Measurements from ENCODE around the gene CDH4. TPM values are rescaled to one million over a fixed set of nuclear protein-coding genes. Genes with fewer than 3 reads are reported as not detected.

Gene CDH4
- total RNA-seq, 4 donors from 2014 or later = 0.13 to 0.38 (median 0.21) TPM; not detected in 1

DNA sequence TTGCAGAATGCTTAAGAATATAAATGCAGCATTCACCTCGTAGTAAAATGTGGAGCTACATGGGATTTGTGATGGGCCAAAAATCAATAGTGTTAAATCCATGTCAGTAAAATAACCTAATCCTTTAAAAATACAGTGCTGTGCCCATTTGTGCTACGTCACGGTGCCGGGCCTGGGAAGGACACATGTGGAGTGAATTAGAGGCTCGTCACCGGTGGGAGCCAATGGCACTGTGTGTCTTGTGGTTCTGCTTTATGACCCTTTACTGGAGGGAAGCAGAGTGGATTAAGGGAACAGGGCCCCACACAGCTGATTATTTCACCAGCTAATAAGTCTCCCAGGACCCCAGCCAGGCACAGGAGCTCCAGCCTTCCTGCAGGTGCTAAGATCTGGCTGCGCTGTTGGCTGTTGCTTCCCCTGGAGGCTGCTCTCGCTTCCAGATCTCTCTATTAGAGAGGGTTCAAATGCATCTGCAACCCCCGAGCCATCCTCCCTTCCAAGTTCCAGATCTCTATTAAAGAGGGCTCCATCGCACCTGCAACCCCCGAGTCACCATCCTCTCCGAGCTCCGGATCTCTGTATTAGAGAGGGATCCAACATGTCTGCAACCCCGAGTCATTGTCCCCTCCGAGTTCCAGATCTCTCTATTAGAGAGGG is 405.8 kb downstream of the CDH4 start:
- TF ChIP-seq, protein P1, sequence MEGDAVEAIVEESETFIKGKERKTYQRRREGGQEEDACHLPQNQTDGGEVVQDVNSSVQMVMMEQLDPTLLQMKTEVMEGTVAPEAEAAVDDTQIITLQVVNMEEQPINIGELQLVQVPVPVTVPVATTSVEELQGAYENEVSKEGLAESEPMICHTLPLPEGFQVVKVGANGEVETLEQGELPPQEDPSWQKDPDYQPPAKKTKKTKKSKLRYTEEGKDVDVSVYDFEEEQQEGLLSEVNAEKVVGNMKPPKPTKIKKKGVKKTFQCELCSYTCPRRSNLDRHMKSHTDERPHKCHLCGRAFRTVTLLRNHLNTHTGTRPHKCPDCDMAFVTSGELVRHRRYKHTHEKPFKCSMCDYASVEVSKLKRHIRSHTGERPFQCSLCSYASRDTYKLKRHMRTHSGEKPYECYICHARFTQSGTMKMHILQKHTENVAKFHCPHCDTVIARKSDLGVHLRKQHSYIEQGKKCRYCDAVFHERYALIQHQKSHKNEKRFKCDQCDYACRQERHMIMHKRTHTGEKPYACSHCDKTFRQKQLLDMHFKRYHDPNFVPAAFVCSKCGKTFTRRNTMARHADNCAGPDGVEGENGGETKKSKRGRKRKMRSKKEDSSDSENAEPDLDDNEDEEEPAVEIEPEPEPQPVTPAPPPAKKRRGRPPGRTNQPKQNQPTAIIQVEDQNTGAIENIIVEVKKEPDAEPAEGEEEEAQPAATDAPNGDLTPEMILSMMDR (IDR thresholded peaks at IDR 0.05) = no peak
- no peak for TF ChIP-seq POLR2A (IDR thresholded peaks at IDR 0.05)
- Histone ChIP-seq H3K9me3 (no peaks in the 10 kb centered on the region), H3K27me3 (peaks cover 0 to 18% (median 0%) of the 10 kb centered on the region in 4 donors), H3K27ac (no peak overlapping the region), H3K4me3 (no peak overlapping the region), H3K4me1 (no peaks in the 10 kb centered on the region), H3K36me3 (no peaks in the 10 kb centered on the region)
- WGBS, 2 donors = 88% methylated on average over 15 of the region's 15 CpGs
- intact Hi-C loops (cut with DNase I) = no loop called here
- no peak for DNase-seq

DNA sequence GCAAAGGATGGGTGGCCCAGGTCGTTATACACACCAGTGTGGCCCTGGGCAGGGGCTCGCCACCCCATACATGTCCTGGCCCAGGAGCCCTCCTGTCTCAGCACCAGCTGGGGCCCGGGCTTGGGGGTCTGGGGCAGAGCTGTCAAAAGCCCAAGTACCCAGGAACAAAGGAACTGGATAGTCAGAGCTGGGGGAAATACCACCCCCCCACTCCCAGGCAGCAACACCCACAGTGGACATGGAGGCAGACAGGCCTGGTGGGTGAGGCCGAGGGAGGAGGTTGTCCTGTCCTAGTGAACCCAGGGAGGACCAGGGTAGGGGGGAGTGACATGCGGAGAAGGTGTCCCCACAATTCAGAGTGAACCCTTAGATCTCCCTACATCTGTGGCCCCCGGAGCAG is 406.5 kb downstream of the CDH4 start:
- peaks cover 0 to 18% (median 0%) of the 10 kb centered on the region in 4 donors for H3K27me3 ChIP-seq
- H3K4me1 ChIP-seq = no peaks in the 10 kb centered on the region
- TF ChIP-seq POLR2A (IDR thresholded peaks at IDR 0.05) = no peak
- TF ChIP-seq, protein P1 (IDR thresholded peaks at IDR 0.05) = no peak
- H3K27ac ChIP-seq = no peak overlapping the region
- H3K9me3 ChIP-seq = no peaks in the 10 kb centered on the region
- WGBS, 2 donors = 40% methylated on average over 1 of the region's 6 CpGs; no CpG with 5 or more reads in 1 of the 2 donors
- DNase-seq = no peak
- H3K36me3 ChIP-seq = no peaks in the 10 kb centered on the region
- intact Hi-C loops (cut with DNase I) = no loop called here
- H3K4me3 ChIP-seq = no peak overlapping the region

DNA sequence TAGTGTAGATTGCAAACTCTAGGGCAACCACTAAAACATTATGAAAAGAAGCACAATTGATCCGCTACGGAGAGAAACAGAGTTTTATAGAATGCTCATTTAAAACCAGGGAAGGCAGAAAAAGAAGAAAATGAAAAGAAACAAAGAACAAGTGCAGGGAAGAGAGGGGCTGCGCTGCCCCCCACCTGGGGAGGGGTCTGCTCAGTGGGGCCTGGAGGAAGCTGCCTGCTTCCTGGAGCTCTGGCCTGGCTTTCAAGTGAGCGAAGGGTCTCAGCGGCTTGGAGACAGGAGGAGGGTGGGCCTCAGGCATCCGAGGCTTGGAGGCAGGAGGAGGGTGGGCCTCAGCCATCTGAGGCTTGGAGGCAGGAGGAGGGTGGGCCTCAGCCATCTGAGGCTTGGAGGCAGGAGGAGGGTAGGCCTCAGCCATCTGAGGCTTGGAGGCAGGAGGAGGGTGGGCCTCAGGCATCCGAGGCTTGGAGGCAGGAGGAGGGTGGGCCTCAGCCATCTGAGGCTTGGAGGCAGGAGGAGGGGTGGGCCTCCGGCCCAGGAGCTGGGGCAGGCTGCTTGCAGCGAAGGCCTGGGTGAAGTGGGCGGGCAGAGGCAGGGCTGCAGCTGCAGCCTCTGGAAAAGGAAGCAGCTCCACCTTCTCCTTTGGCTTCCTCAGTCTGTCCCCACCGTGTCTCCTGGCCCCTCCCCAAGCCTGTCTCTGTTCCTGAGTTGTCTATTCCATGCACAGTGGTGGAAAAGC is 407.4 kb downstream of the CDH4 start:
- H3K9me3 ChIP-seq = no peaks in the 10 kb centered on the region
- no peaks in the 10 kb centered on the region for H3K4me1 ChIP-seq
- intact Hi-C loops (cut with DNase I) = no loop called here
- no peak for DNase-seq
- H3K27ac ChIP-seq = no peak overlapping the region
- H3K4me3 ChIP-seq = no peak overlapping the region
- TF ChIP-seq POLR2A (IDR thresholded peaks at IDR 0.05) = no peak
- TF ChIP-seq, protein P1 (IDR thresholded peaks at IDR 0.05) = no peak
- no peaks in the 10 kb centered on the region for H3K36me3 ChIP-seq
- H3K27me3 ChIP-seq = peaks cover 0 to 25% (median 0%) of the 10 kb centered on the region in 4 donors
- WGBS, 2 donors = 64 to 65% methylated on average over 8 to 10 of the region's 11 CpGs

DNA sequence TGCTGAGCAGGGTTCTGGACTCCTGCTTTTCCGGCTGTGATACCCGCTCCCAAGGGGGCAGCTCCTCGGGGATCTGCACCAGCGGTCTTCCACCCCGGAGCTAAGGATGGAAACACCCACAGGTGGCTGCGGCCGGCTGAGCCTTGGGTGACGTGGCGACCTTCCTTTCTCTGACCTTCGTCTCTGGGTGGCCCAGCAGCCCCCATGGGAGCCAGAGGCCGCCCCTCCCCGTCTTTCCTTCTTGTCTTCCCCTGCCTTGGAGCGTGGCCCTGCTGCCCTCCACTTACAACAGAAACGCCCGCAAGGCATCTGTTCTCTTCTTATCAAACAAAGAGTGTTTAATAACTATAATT is 407.9 kb downstream of the CDH4 start:
- intact Hi-C loops (cut with DNase I) = no loop called here
- Histone ChIP-seq H3K4me1 (no peaks in the 10 kb centered on the region), H3K36me3 (no peaks in the 10 kb centered on the region), H3K27me3 (peaks cover 0 to 21% (median 0%) of the 10 kb centered on the region in 4 donors), H3K9me3 (no peaks in the 10 kb centered on the region), H3K4me3 (no peak overlapping the region), H3K27ac (no peak overlapping the region)
- no peak for DNase-seq
- TF ChIP-seq, protein P1 (IDR thresholded peaks at IDR 0.05) = no peak
- no peak for TF ChIP-seq POLR2A (IDR thresholded peaks at IDR 0.05)
- 52 to 72% methylated on average over 5 to 13 of the region's 15 CpGs for WGBS, 2 donors

DNA sequence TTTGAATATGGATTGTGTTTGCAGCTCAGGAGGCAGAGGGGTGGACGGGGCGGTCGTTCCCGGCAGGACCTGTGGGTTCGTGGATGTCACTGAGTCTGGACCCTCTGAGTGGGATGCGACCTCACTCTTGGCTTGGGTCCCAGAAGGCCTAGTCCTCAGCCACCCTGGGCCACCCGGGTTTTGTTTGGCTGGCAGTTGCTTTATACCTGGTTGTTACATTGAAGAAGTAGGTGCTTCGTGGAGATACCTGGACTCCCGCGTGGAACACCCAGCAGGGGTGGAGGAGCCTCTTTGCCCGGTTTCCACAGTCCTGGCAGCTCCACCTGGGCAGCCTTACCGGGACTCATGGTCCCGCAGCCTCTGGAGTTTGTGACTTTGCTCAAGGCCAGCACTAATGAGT is 408.5 kb downstream of the CDH4 start:
- H3K27me3 ChIP-seq = peaks cover 0 to 21% (median 0%) of the 10 kb centered on the region in 4 donors
- no peaks in the 10 kb centered on the region for H3K9me3 ChIP-seq
- TF ChIP-seq, protein P1 (IDR thresholded peaks at IDR 0.05) = no peak
- TF ChIP-seq POLR2A (IDR thresholded peaks at IDR 0.05) = no peak
- no peak overlapping the region for H3K27ac ChIP-seq
- intact Hi-C loops (cut with DNase I) = no loop called here
- no peak for DNase-seq
- no peaks in the 10 kb centered on the region for H3K4me1 ChIP-seq
- WGBS, 2 donors = 61 to 90% methylated on average over 5 to 10 of the region's 13 CpGs
- no peak overlapping the region for H3K4me3 ChIP-seq
- no peaks in the 10 kb centered on the region for H3K36me3 ChIP-seq
